ENCODE measurements around the gene COL13A1. TPM values are rescaled to one million over a fixed set of nuclear protein-coding genes. Genes with fewer than 3 reads are reported as not detected.

The COL13A1 gene
- total and polyA plus RNA-seq, 2 of the 8 experiments (the other 6 are each of a cell fraction or from before 2014, with no cell fraction given), result 2.6 to 5.2 TPM

- Histone ChIP-seq H3K23ac (ENCODE audit: insufficient read length) (no peak overlapping the region), H3K18ac (ENCODE audit: extremely low read depth, low read length) (no peak overlapping the region), H2BK5ac (ENCODE audit: low read depth, low read length) (no peak overlapping the region), H3K14ac (ENCODE audit: insufficient read length) (no peak overlapping the region), H3K79me2 (ENCODE audit: control insufficient read depth in 1 of 2, insufficient read depth in 2 of 2, low read length in 2 of 2) (no peaks in the 10 kb centered on the region), H2BK15ac (ENCODE audit: low read length) (no peak overlapping the region), H3K23me2 (ENCODE audit: low read depth, low read length) (no peaks in the 10 kb centered on the region), H3K4me3 (ENCODE audit: extremely low read depth in 1 of 4, insufficient read depth in 2 of 4, low read depth in 3 of 4, low read length in 4 of 4) (no peak overlapping the region), H3K9me3 (ENCODE audit: insufficient read depth in 2 of 2, low read depth in 1 of 2, low read length in 1 of 2) (no peaks in the 10 kb centered on the region), H4K91ac (replicated peaks; ENCODE audit: insufficient read length, low read length) (no peak overlapping the region), H3K27me3 (replicated peaks in 1 of 4; ENCODE audit: control insufficient read depth in 3 of 4, extremely low read depth in 1 of 4, insufficient read depth in 3 of 4, low read length in 3 of 4) (no peaks in the 10 kb centered on the region; a peak in 1 of 7 replicates), H4K8ac (ENCODE audit: extremely low read depth, insufficient read depth, low read length) (no peak overlapping the region), H3K4me2 (ENCODE audit: insufficient read depth in 1 of 2, low read depth in 2 of 2, low read length in 2 of 2) (peak overlapping the region in 1 of 2 experiments; percentile 17; a peak in 1 of 4 replicates), H3K27ac (ENCODE audit: low read depth, low read length) (no peak overlapping the region), H2BK20ac (ENCODE audit: low read length) (no peak overlapping the region), H2AFZ (ENCODE audit: low read length) (no peak overlapping the region; the same call in 1 of the 2 replicates), H2BK120ac (replicated peaks; ENCODE audit: low read depth, low read length) (no peak overlapping the region), H3K9ac (replicated peaks in 1 of 4; ENCODE audit: extremely low read depth in 1 of 4, low read depth in 3 of 4, low read length in 3 of 4) (no peak overlapping the region), H3K4ac (replicated peaks; ENCODE audit: insufficient read length, low read depth, low read length) (no peak overlapping the region), H3K79me1 (ENCODE audit: low read depth, low read length) (no peaks in the 10 kb centered on the region), H3K36me3 (ENCODE audit: control insufficient read depth in 2 of 4, insufficient read depth in 4 of 4, low read length in 3 of 4) (no peaks in the 10 kb centered on the region), H3K4me1 (replicated peaks in 1 of 4; ENCODE audit: control insufficient read depth in 3 of 4, insufficient read depth in 4 of 4, low read length in 3 of 4) (peaks cover 0 to 27% (median 13%) of the 10 kb centered on the region in 4 experiments; a peak in 6 of 7 replicates), H2BK12ac (ENCODE audit: low read depth, low read length) (no peak overlapping the region), H3K56ac (replicated peaks; ENCODE audit: insufficient read length, low read depth, low read length) (no peak overlapping the region), H4K5ac (ENCODE audit: insufficient read length, low read depth, low read length) (no peak overlapping the region), H4K20me1 (replicated peaks in 1 of 2; ENCODE audit: control insufficient read depth in 1 of 2, insufficient read depth in 2 of 2, low read length in 2 of 2) (no peaks in the 10 kb centered on the region), H2AK5ac (ENCODE audit: low read depth, low read length) (no peak overlapping the region)
- CTCF ChIA-PET (ENCODE audit: partially characterized antibody), result interaction anchor here (0.6 to 9.4 kb wide), 28 partner anchors 11 to 268 kb away, joined by 3 to 209 read pairs (median 6); no protein-coding TSS in a partner anchor
- 82% methylated on average over 12 of the region's 12 CpGs; no CpG with 5 or more reads in 1 of the 2 experiments for WGBS, 2 experiments (ENCODE audit: extremely low coverage in 1 of 2, insufficient coverage in 1 of 2, insufficient read length in 1 of 2, insufficient replicate concordance in 2 of 2, low coverage in 1 of 2, low lambda C conversion rate in 2 of 2, missing lambda C conversion rate in 1 of 2)
- POLR2A ChIA-PET (ENCODE audit: partially characterized antibody), result interaction anchor here (0.5 to 1.4 kb wide), 4 partner anchors 8 to 246 kb away, joined by 3 to 5 read pairs (median 3); partner anchors contain the start of gene TYSND1
- TF ChIP-seq RNF2 (IDR thresholded peaks at IDR 0.05; ENCODE audit: borderline replicate concordance, low read depth, low read length, missing control alignments, poor library complexity, severe bottlenecking), result no peak
- peak; percentile 60; the same call in 1 of the 2 replicates for TF ChIP-seq MAX (IDR thresholded peaks at IDR 0.05)
- FAIRE-seq (no peak), DNase-seq (ENCODE audit: low read depth in 1 of 2, low spot score in 2 of 2) (no peak)
Measured at GRCh38 chr10:69899727-69900595, 98.3 kb downstream of the COL13A1 start.

Measured in H1 (cell line).